ENCODE results near the gene CSPG5. TPM values are rescaled to one million over a fixed set of nuclear protein-coding genes. Genes with fewer than 3 reads are reported as not detected.

Gene CSPG5
- total RNA-seq, 2 experiments from 2014 or later, result 0.39 TPM; not detected in 1

DNA sequence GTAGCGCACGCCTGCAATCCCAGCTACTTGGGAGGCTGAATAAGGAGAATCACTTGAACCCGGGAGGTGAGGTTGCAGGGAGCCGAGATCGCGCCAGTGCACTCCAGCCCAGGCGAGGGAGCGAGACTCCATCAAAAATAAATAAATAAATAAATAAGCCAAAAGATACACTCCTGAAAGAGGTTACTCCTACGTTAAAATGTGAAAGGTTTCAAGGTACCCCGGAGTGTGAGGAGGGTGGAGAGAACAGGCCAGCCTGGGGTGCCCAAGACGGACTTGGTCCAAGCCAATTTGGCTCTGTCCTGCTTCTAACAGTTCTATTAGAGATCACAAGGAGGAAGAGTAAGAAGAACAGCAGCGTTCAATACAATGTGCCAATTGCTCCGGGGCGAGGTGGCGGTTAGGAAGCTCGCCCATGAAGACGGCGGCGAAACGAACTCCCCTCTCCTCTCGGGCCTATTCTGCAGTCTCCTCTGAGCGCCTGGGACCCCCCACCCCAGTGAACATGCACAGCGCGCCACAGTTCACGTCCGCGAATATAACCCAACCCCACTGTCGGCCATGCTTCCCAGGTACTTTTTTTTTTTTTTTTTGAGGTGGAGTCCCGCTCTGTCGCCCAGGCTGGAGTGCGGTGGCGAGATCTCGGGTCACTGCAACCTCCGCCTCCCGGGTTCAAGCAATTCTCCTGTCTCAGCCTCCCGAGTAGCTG lies 66.1 kb downstream of the CSPG5 start:
- peaks cover 29% of the 10 kb centered on the region for H3K36me3 Mint-ChIP-seq (ENCODE audit: low read depth)
- peak overlapping the region; percentile 93 to 98 for H3K27ac ChIP-seq (ENCODE audit: low read depth in 1 of 2, low read length in 2 of 2)
- peak in 12 of 14 experiments; percentile 4 to 62 (median 14) for DNase-seq
- TF ChIP-seq, protein P1, sequence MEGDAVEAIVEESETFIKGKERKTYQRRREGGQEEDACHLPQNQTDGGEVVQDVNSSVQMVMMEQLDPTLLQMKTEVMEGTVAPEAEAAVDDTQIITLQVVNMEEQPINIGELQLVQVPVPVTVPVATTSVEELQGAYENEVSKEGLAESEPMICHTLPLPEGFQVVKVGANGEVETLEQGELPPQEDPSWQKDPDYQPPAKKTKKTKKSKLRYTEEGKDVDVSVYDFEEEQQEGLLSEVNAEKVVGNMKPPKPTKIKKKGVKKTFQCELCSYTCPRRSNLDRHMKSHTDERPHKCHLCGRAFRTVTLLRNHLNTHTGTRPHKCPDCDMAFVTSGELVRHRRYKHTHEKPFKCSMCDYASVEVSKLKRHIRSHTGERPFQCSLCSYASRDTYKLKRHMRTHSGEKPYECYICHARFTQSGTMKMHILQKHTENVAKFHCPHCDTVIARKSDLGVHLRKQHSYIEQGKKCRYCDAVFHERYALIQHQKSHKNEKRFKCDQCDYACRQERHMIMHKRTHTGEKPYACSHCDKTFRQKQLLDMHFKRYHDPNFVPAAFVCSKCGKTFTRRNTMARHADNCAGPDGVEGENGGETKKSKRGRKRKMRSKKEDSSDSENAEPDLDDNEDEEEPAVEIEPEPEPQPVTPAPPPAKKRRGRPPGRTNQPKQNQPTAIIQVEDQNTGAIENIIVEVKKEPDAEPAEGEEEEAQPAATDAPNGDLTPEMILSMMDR (IDR thresholded peaks at IDR 0.05), result no peak
- no peaks in the 10 kb centered on the region for H3K9me3 ChIP-seq (ENCODE audit: control insufficient read depth in 1 of 2, insufficient read depth in 1 of 2, low read length in 2 of 2)
- ATAC-seq (ENCODE audit: poor library complexity), result peak; percentile 14
- no peaks in the 10 kb centered on the region for H3K27me3 ChIP-seq (ENCODE audit: control insufficient read depth in 1 of 2, insufficient read depth in 2 of 2, low read length in 2 of 2)
- H3K4me3 Mint-ChIP-seq, result peak overlapping the region; percentile 99
- CTCF ChIA-PET, result interaction anchor here (0.6 to 1.5 kb wide), 3 partner anchors 10 to 312 kb away, joined by 3 to 5 read pairs (median 3); partner anchors contain the start of gene SCAP
- peak overlapping the region; percentile 89 for H3K27ac Mint-ChIP-seq
- peak overlapping the region; percentile 96 for H3K4me3 ChIP-seq (ENCODE audit: low read length)
- POLR2A ChIA-PET, result interaction anchor here (0.6 to 1.9 kb wide), 6 partner anchors 21 to 1823 kb away, joined by 3 to 9 read pairs (median 5); partner anchors contain the start of genes NDUFAF3, PTPN23 and SMARCC1
- no peaks in the 10 kb centered on the region for H3K27me3 Mint-ChIP-seq
- peaks cover 15% of the 10 kb centered on the region for H3K36me3 ChIP-seq (ENCODE audit: insufficient read depth, low read length)
- intact Hi-C loops (cut with DNase I, micrococcal nuclease), result loop anchor here (1.0 to 10.0 kb wide), 10 partner anchors 35 to 1495 kb away; partner anchors contain the start of genes SCAP (in 2 of the 2), DHX30 (in 1 of the 2), KIF9 (in 1 of the 2) and KLHL18 (in 1 of the 2)
- peaks cover 28% of the 10 kb centered on the region for H3K4me1 Mint-ChIP-seq (ENCODE audit: low read depth)
- H3K4me1 ChIP-seq (ENCODE audit: insufficient read depth, low read length), result peaks cover 22% of the 10 kb centered on the region
- no peaks in the 10 kb centered on the region for H3K9me3 Mint-ChIP-seq

Other genes with a start within 250 kb of the CSPG5 start
- gene PTPN23, start 197.8 kb downstream of the CSPG5 start, total RNA-seq, result 10 to 100 TPM; 27.3 to 35.7 TPM
- gene SCAP, start 102.9 kb downstream of the CSPG5 start, total RNA-seq, result 10 to 100 TPM; 58.3 to 60.3 TPM
- 10 to 100 TPM; 11.0 to 12.3 TPM for gene ELP6, start 65.2 kb downstream of the CSPG5 start, total RNA-seq
- 10 to 100 TPM; 74.2 to 76.2 TPM for gene SMARCC1, start 203.0 kb upstream of the CSPG5 start, total RNA-seq
- gene DHX30, start 224.3 kb upstream of the CSPG5 start, total RNA-seq, result 10 to 100 TPM; 75.1 to 75.6 TPM

Data from CD4-positive, alpha-beta T cell (primary cell).